GM23338 (cell line): ENCODE results near the gene RFPL4A. TPM values are rescaled to one million over a fixed set of nuclear protein-coding genes. Genes with fewer than 3 reads are reported as not detected.

ENCODE experiments used
- ATAC-seq: fragments of 200-7000 bp; cut with Tn5 transposase; 3 replicates; pipeline ENCODE4 v1.9.1; 2020
- DNase-seq: peaks from one replicate; pipeline ENCODE4 v3.0.0-alpha.2; 2015; ENCODE audit warnings: low spot score
- H2AFZ ChIP-seq: fragments of 200-600 bp; sonication (generic); 2 replicates; pipeline ENCODE4 v1.8.0; 2016; ENCODE audit warnings: antibody characterized with exemption, mild to moderate bottlenecking, moderate library complexity
- H3F3A ChIP-seq: fragments of 200-600 bp; sonication (generic); replicated peaks from 2 replicates; pipeline ENCODE4 v1.8.0; 2017; ENCODE audit warnings: antibody characterized with exemption, mixed run types, low read depth
- H3K27ac ChIP-seq: fragments of 200-600 bp; sonication (generic); 2 replicates; pipeline ENCODE4 v1.6.1; 2016; ENCODE audit warnings: low read depth
- H3K27me3 ChIP-seq: fragments of 200-600 bp; sonication (generic); 2 replicates; pipeline ENCODE4 v1.8.0; 2016; ENCODE audit warnings: mild to moderate bottlenecking, mixed run types, moderate library complexity; ENCODE audit not compliant: insufficient read depth
- H3K36me3 ChIP-seq: fragments of 200-600 bp; sonication (generic); 2 replicates; pipeline ENCODE4 v1.8.0; 2016; ENCODE audit warnings: mild to moderate bottlenecking; ENCODE audit not compliant: insufficient read depth
- H3K4me1 ChIP-seq: fragments of 200-600 bp; sonication (generic); 2 replicates; pipeline ENCODE4 v1.8.0; 2016; ENCODE audit warnings: mild to moderate bottlenecking, moderate library complexity; ENCODE audit not compliant: insufficient read depth
- H3K4me2 ChIP-seq: fragments of 200-600 bp; sonication (generic); 2 replicates; pipeline ENCODE4 v1.7.1; 2017; ENCODE audit warnings: mixed run types
- H3K4me3 ChIP-seq: fragments of 200-600 bp; sonication (generic); 2 replicates; pipeline ENCODE4 v1.6.1; 2016; ENCODE audit warnings: mixed run types
- H3K79me2 ChIP-seq: fragments of 200-600 bp; sonication (generic); replicated peaks from 2 replicates; pipeline ENCODE4 v1.8.0; 2017; ENCODE audit warnings: mild to moderate bottlenecking; ENCODE audit not compliant: insufficient read depth
- H3K9me2 ChIP-seq: fragments of 200-600 bp; sonication (generic); 2 replicates; pipeline ENCODE4 v1.8.0; 2017; ENCODE audit not compliant: insufficient read depth
- H4K20me1 ChIP-seq: fragments of 200-600 bp; sonication (generic); replicated peaks from 2 replicates; pipeline ENCODE4 v1.8.0; 2017; ENCODE audit warnings: mild to moderate bottlenecking; ENCODE audit not compliant: insufficient read depth
- H3K27ac Mint-ChIP-seq: 2 replicates; pipeline ENCODE4 v1.8.0; 2020; ENCODE audit warnings: inconsistent platforms, mild to moderate bottlenecking, moderate library complexity, mixed read lengths
- H3K27me3 Mint-ChIP-seq: 3 replicates; pipeline ENCODE4 v1.8.0; 2022; ENCODE audit warnings: low read depth, mild to moderate bottlenecking, moderate library complexity, mixed read lengths, inconsistent platforms; ENCODE audit not compliant: insufficient read depth, poor library complexity
- H3K36me3 Mint-ChIP-seq: 3 replicates; pipeline ENCODE4 v1.8.0; 2021; ENCODE audit warnings: low read depth, mild to moderate bottlenecking, inconsistent platforms, moderate library complexity, mixed read lengths
- H3K4me1 Mint-ChIP-seq: 3 replicates; pipeline ENCODE4 v1.8.0; 2020; ENCODE audit warnings: mild to moderate bottlenecking, inconsistent platforms, mixed read lengths
- H3K4me3 Mint-ChIP-seq: 3 replicates; pipeline ENCODE4 v1.8.0; 2021; ENCODE audit warnings: moderate library complexity, mild to moderate bottlenecking, inconsistent platforms, mixed read lengths
- H3K9me3 Mint-ChIP-seq: 3 replicates; pipeline ENCODE4 v1.8.0; 2020; ENCODE audit warnings: moderate library complexity, mild to moderate bottlenecking, inconsistent platforms, mixed read lengths
- JUNB ChIP-seq: IDR thresholded peaks from one replicate; pipeline ENCODE4 v1.6.1; 2016; ENCODE audit warnings: antibody characterized with exemption; ENCODE audit not compliant: unreplicated experiment
- ZNF114 ChIP-seq: fragments of 250-450 bp; sonication (Bioruptor Pico); IDR thresholded peaks from 2 replicates; pipeline ENCODE4 v1.5.0; 2020; ENCODE audit warnings: mild to moderate bottlenecking, moderate library complexity
- polyA plus RNA-seq: library from polyadenylated mRNA; unstranded; fragments of >200 nt; fragmentation: Nextera tagmentation; extraction: Ambion mirVana; gene quantifications from 2 replicates; pipeline ENCODE4 v1.2.1, GENCODE V29; 2016
- total RNA-seq: library from RNA; depleted of rRNA; stranded (reverse); fragments of >200 nt; shearing (Covaris generic); gene quantifications from 2 replicates; pipeline ENCODE4 v1.2.3, GENCODE V29; 2014
- TF ChIP-seq, protein P1 (sequence below): fragments of 250-450 bp; sonication (Bioruptor Pico); IDR thresholded peaks from 2 replicates; pipeline ENCODE4 v1.5.0; 2020; ENCODE audit warnings: mild to moderate bottlenecking, moderate library complexity
- TF ChIP-seq, protein P2 (sequence below): IDR thresholded peaks from one replicate; pipeline ENCODE4 v1.6.1; 2018; ENCODE audit warnings: antibody characterized with exemption; ENCODE audit not compliant: unreplicated experiment
- TF ChIP-seq, protein P3 (sequence below): IDR thresholded peaks from 2 replicates; pipeline ENCODE4 v1.6.1; 2016; ENCODE audit warnings: antibody characterized with exemption
- TF ChIP-seq, protein P4 (sequence below), 2 experiments: fragments of 200-600 bp in 1 of 2; sonication (generic) in 1 of 2; conservative IDR thresholded peaks; 2 replicates each; pipeline versions ENCODE4 v1.5.1 to v1.6.1; 2016 to 2017; ENCODE audit warnings: antibody characterized with exemption in 2 of 2, low read depth in 2 of 2, mild to moderate bottlenecking in 2 of 2, moderate library complexity in 1 of 2

The RFPL4A gene
- total and polyA plus RNA-seq, 2 experiments from 2014 or later, result not detected

DNA sequence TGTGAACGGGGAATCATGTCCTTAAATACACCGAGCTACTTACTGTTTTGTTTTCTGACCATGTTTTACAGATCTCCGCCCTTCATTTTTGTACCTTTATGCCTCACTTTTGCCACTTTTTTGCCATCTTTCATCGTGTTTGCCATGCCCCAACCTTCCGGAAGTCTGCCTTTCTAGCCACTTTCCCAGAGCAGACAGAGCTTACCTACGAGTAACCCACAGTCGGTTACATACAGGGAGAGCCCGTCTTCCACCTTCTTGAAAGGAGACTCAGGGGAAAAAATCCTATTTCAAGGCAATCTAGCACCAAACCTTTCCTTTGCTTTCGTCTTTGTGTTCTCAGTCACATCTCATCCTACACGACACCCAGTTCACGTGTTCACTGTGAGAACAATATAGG, 36.1 kb downstream of the RFPL4A start:
- no peaks in the 10 kb centered on the region for H3K79me2 ChIP-seq
- H3F3A ChIP-seq, result no peaks in the 10 kb centered on the region
- no peak overlapping the region for H3K4me3 Mint-ChIP-seq
- no peaks in the 10 kb centered on the region for H4K20me1 ChIP-seq
- DNase-seq, result no peak
- peaks cover 7% of the 10 kb centered on the region for H3K36me3 ChIP-seq
- no peaks in the 10 kb centered on the region for H3K27me3 ChIP-seq
- peaks cover 94% of the 10 kb centered on the region for H3K9me3 Mint-ChIP-seq
- no peaks in the 10 kb centered on the region for H3K27me3 Mint-ChIP-seq
- TF ChIP-seq, protein P1, sequence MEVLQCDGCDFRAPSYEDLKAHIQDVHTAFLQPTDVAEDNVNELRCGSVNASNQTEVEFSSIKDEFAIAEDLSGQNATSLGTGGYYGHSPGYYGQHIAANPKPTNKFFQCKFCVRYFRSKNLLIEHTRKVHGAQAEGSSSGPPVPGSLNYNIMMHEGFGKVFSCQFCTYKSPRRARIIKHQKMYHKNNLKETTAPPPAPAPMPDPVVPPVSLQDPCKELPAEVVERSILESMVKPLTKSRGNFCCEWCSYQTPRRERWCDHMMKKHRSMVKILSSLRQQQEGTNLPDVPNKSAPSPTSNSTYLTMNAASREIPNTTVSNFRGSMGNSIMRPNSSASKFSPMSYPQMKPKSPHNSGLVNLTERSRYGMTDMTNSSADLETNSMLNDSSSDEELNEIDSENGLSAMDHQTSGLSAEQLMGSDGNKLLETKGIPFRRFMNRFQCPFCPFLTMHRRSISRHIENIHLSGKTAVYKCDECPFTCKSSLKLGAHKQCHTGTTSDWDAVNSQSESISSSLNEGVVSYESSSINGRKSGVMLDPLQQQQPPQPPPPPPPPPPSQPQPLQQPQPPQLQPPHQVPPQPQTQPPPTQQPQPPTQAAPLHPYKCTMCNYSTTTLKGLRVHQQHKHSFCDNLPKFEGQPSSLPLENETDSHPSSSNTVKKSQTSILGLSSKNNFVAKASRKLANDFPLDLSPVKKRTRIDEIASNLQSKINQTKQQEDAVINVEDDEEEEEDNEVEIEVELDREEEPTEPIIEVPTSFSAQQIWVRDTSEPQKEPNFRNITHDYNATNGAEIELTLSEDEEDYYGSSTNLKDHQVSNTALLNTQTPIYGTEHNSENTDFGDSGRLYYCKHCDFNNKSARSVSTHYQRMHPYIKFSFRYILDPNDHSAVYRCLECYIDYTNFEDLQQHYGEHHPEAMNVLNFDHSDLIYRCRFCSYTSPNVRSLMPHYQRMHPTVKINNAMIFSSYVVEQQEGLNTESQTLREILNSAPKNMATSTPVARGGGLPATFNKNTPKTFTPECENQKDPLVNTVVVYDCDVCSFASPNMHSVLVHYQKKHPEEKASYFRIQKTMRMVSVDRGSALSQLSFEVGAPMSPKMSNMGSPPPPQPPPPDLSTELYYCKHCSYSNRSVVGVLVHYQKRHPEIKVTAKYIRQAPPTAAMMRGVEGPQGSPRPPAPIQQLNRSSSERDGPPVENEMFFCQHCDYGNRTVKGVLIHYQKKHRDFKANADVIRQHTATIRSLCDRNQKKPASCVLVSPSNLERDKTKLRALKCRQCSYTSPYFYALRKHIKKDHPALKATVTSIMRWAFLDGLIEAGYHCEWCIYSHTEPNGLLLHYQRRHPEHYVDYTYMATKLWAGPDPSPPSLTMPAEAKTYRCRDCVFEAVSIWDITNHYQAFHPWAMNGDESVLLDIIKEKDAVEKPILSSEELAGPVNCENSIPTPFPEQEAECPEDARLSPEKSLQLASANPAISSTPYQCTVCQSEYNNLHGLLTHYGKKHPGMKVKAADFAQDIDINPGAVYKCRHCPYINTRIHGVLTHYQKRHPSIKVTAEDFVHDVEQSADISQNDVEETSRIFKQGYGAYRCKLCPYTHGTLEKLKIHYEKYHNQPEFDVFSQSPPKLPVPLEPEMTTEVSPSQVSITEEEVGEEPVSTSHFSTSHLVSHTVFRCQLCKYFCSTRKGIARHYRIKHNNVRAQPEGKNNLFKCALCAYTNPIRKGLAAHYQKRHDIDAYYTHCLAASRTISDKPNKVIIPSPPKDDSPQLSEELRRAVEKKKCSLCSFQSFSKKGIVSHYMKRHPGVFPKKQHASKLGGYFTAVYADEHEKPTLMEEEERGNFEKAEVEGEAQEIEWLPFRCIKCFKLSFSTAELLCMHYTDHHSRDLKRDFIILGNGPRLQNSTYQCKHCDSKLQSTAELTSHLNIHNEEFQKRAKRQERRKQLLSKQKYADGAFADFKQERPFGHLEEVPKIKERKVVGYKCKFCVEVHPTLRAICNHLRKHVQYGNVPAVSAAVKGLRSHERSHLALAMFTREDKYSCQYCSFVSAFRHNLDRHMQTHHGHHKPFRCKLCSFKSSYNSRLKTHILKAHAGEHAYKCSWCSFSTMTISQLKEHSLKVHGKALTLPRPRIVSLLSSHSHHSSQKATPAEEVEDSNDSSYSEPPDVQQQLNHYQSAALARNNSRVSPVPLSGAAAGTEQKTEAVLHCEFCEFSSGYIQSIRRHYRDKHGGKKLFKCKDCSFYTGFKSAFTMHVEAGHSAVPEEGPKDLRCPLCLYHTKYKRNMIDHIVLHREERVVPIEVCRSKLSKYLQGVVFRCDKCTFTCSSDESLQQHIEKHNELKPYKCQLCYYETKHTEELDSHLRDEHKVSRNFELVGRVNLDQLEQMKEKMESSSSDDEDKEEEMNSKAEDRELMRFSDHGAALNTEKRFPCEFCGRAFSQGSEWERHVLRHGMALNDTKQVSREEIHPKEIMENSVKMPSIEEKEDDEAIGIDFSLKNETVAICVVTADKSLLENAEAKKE, result no peak
- TF ChIP-seq ZNF114 (no peak), JUNB (no peak)
- TF ChIP-seq, protein P2, sequence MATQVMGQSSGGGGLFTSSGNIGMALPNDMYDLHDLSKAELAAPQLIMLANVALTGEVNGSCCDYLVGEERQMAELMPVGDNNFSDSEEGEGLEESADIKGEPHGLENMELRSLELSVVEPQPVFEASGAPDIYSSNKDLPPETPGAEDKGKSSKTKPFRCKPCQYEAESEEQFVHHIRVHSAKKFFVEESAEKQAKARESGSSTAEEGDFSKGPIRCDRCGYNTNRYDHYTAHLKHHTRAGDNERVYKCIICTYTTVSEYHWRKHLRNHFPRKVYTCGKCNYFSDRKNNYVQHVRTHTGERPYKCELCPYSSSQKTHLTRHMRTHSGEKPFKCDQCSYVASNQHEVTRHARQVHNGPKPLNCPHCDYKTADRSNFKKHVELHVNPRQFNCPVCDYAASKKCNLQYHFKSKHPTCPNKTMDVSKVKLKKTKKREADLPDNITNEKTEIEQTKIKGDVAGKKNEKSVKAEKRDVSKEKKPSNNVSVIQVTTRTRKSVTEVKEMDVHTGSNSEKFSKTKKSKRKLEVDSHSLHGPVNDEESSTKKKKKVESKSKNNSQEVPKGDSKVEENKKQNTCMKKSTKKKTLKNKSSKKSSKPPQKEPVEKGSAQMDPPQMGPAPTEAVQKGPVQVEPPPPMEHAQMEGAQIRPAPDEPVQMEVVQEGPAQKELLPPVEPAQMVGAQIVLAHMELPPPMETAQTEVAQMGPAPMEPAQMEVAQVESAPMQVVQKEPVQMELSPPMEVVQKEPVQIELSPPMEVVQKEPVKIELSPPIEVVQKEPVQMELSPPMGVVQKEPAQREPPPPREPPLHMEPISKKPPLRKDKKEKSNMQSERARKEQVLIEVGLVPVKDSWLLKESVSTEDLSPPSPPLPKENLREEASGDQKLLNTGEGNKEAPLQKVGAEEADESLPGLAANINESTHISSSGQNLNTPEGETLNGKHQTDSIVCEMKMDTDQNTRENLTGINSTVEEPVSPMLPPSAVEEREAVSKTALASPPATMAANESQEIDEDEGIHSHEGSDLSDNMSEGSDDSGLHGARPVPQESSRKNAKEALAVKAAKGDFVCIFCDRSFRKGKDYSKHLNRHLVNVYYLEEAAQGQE, result no peak
- TF ChIP-seq, protein P3, sequence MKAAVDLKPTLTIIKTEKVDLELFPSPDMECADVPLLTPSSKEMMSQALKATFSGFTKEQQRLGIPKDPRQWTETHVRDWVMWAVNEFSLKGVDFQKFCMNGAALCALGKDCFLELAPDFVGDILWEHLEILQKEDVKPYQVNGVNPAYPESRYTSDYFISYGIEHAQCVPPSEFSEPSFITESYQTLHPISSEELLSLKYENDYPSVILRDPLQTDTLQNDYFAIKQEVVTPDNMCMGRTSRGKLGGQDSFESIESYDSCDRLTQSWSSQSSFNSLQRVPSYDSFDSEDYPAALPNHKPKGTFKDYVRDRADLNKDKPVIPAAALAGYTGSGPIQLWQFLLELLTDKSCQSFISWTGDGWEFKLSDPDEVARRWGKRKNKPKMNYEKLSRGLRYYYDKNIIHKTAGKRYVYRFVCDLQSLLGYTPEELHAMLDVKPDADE, result no peak
- TF ChIP-seq, protein P4, sequence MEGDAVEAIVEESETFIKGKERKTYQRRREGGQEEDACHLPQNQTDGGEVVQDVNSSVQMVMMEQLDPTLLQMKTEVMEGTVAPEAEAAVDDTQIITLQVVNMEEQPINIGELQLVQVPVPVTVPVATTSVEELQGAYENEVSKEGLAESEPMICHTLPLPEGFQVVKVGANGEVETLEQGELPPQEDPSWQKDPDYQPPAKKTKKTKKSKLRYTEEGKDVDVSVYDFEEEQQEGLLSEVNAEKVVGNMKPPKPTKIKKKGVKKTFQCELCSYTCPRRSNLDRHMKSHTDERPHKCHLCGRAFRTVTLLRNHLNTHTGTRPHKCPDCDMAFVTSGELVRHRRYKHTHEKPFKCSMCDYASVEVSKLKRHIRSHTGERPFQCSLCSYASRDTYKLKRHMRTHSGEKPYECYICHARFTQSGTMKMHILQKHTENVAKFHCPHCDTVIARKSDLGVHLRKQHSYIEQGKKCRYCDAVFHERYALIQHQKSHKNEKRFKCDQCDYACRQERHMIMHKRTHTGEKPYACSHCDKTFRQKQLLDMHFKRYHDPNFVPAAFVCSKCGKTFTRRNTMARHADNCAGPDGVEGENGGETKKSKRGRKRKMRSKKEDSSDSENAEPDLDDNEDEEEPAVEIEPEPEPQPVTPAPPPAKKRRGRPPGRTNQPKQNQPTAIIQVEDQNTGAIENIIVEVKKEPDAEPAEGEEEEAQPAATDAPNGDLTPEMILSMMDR (conservative IDR thresholded peaks at IDR 0.05; ENCODE audit: low read depth in 2 of 2), result no peak
- ATAC-seq, result no peak
- no peaks in the 10 kb centered on the region for H3K4me1 ChIP-seq
- no peak overlapping the region for H3K4me3 ChIP-seq
- H3K36me3 Mint-ChIP-seq, result peaks cover 32% of the 10 kb centered on the region
- no peak overlapping the region for H3K27ac ChIP-seq
- no peak overlapping the region for H3K27ac Mint-ChIP-seq
- no peaks in the 10 kb centered on the region for H3K4me1 Mint-ChIP-seq
- no peak overlapping the region for H3K4me2 ChIP-seq
- H3K9me2 ChIP-seq, result no peaks in the 10 kb centered on the region
- H2AFZ ChIP-seq, result no peak overlapping the region
